Suprapubic skin (tissue), 4 donors: ENCODE data around the gene ANO9. TPM values are rescaled to one million over a fixed set of nuclear protein-coding genes. Genes with fewer than 3 reads are reported as not detected.
A peak's percentile ranks its signal among the peaks of the same experiment; 100 is the strongest.
"Not testable (repeated sequence)": the region's sequence is repeated elsewhere in the genome, so short reads cannot be mapped to it uniquely, and the experiment has no call there.

Source experiments
- DNase-seq, 2 donors: peaks; one replicate each; pipeline ENCODE4 v3.0.0-alpha.2; 2019; ENCODE audit warnings: low spot score in 2 of 2
- H3K27ac ChIP-seq: fragments of 200-600 bp; sonication (generic); one replicate; pipeline ENCODE4 v1.5.1; 2019
- H3K27me3 ChIP-seq: fragments of 200-600 bp; sonication (generic); one replicate; pipeline ENCODE4 v1.5.1; 2019
- H3K36me3 ChIP-seq: fragments of 200-600 bp; sonication (generic); one replicate; pipeline ENCODE4 v1.5.1; 2019
- H3K4me1 ChIP-seq: fragments of 200-600 bp; sonication (generic); one replicate; pipeline ENCODE4 v1.5.1; 2019
- H3K4me3 ChIP-seq: fragments of 200-600 bp; sonication (generic); one replicate; pipeline ENCODE4 v1.5.1; 2019; ENCODE audit warnings: mild to moderate bottlenecking
- H3K9me3 ChIP-seq: fragments of 200-600 bp; sonication (generic); one replicate; pipeline ENCODE4 v1.5.1; 2019
- EP300 ChIP-seq: sonication (generic); formaldehyde crosslinking; IDR thresholded peaks from one replicate; pipeline ENCODE4 v1.6.1; 2017; ENCODE audit warnings: antibody characterized with exemption
- POLR2A ChIP-seq, 2 donors: fragments of 450-650 bp; IDR thresholded peaks; one replicate each; pipeline ENCODE4 v1.6.1; 2017; ENCODE audit warnings: antibody characterized with exemption in 2 of 2, mild to moderate bottlenecking in 2 of 2, moderate library complexity in 2 of 2
- POLR2AphosphoS5 ChIP-seq, 3 donors: sonication (generic); formaldehyde crosslinking; IDR thresholded peaks; one replicate each; pipeline ENCODE4 v1.6.1; 2017; ENCODE audit warnings: antibody characterized with exemption in 3 of 3
- WGBS: methylation state at CpG from one replicate; pipeline ENCODE4 v1.1.5; 2018; 5-methylcytosine and 5-hydroxymethylcytosine counted together
- total RNA-seq, 4 donors: library from RNA; depleted of rRNA; stranded (reverse); fragments of >200 nt; gene quantifications; one replicate each; pipeline ENCODE4 v1.1.0, GENCODE V29; 2016
- TF ChIP-seq, protein P1 (sequence below), 2 donors: fragments of 200-600 bp in 1 of 2; fragments of 450-650 bp in 1 of 2; sonication (generic) in 1 of 2; IDR thresholded peaks; one replicate each; pipeline ENCODE4 v1.5.1; 2016 to 2019; ENCODE audit warnings: antibody characterized with exemption in 2 of 2, mild to moderate bottlenecking in 1 of 2, moderate library complexity in 1 of 2

The ANO9 gene
- total RNA-seq, 4 donors from 2014 or later = 76.8 to 166 (median 103) TPM

DNA sequence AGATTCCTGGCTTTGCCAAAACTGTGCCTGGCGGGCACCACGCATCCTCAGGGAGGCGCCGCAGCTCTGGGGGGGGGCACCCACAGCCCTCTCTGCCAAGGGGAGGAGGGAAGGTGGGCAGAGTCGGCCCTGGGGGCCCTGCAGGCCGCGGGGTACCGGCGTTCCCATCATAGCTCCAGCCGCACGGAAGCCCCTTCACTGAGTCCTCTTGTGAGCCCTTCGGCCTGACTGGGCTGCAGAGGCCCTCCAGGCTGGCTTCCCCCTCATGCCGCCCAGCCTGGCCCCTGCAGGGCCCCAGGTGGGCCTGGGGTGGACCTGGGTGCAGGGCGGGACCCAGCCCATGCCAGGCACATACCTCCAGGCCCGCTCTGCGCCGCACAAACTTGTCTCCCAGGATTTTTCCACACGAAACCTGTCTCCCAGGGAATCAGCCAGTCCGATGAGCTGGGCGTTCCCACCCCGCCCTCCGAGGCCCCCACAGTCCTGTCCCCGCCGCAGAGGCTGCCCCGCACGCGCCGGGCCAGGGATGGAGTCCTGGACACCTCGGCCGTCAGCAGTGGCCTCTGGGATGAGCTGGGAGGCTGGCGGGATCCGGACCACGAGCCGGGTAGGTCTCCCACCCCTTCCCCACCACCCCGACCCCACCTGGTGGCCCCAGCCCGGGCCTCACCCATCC is 49.6 kb downstream of the ANO9 start:
- TF ChIP-seq POLR2A (IDR thresholded peaks at IDR 0.05) = no peak
- TF ChIP-seq POLR2AphosphoS5 (IDR thresholded peaks at IDR 0.05) = no peak
- TF ChIP-seq, protein P1, sequence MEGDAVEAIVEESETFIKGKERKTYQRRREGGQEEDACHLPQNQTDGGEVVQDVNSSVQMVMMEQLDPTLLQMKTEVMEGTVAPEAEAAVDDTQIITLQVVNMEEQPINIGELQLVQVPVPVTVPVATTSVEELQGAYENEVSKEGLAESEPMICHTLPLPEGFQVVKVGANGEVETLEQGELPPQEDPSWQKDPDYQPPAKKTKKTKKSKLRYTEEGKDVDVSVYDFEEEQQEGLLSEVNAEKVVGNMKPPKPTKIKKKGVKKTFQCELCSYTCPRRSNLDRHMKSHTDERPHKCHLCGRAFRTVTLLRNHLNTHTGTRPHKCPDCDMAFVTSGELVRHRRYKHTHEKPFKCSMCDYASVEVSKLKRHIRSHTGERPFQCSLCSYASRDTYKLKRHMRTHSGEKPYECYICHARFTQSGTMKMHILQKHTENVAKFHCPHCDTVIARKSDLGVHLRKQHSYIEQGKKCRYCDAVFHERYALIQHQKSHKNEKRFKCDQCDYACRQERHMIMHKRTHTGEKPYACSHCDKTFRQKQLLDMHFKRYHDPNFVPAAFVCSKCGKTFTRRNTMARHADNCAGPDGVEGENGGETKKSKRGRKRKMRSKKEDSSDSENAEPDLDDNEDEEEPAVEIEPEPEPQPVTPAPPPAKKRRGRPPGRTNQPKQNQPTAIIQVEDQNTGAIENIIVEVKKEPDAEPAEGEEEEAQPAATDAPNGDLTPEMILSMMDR (IDR thresholded peaks at IDR 0.05) = no peak
- no peak for TF ChIP-seq EP300
- Histone ChIP-seq H3K9me3 (no peaks in the 10 kb centered on the region), H3K27ac (peak overlapping the region; percentile 92), H3K27me3 (peaks cover 13% of the 10 kb centered on the region), H3K4me1 (peaks cover 39% of the 10 kb centered on the region), H3K4me3 (peak overlapping the region; percentile 58), H3K36me3 (peaks cover 6% of the 10 kb centered on the region)
- 29% methylated on average over 13 of the region's 36 CpGs for WGBS
- no peak for DNase-seq

DNA sequence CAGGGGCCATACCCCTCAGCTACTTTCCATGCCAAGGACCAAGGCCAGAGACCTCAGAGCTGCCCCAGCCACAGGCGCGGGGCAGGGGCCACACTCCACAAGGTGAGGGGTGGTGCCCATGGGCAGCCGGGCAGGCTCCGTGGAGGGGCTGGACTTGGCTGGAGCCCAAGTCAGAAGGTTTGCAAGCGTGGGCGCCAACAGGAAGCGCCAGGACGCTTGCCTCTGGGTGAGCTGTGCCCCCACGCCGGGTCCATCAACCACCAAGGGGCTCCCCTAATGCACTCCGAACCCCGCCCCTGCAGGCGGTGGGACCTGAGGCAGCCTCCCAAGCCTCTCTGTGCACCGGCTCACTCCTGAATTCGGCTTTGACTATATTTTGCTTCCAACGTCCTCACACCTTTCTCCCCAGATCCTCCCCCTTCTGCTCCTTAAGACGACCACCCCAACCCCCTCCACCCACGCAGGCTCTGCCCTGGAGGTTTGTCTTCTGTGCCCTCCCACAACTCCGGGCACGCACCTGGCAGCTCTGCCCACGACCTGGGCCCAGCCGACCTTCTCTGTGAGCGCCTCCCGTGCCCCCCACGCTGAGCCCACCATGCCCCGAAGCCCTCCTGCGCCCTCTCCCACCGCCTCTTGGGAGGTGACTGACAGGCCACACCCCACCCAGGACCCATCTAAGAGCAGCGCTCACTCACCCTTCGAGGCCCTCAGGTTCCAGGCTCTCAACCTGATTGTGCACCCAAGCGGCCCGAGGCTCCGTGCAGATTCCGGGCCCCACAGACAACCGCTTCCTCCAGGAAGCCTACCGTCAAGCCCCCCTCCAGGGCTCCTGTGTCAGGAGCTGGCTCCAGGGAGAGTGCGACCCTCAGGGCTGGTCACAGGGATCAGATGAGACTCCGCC is 50.4 kb downstream of the ANO9 start:
- H3K27me3 ChIP-seq = peaks cover 13% of the 10 kb centered on the region
- no peak for DNase-seq
- peak overlapping the region; percentile 92 for H3K27ac ChIP-seq
- peak overlapping the region; percentile 58 for H3K4me3 ChIP-seq
- H3K9me3 ChIP-seq = no peaks in the 10 kb centered on the region
- WGBS = 51% methylated on average over 27 of the region's 38 CpGs
- peaks cover 30% of the 10 kb centered on the region for H3K4me1 ChIP-seq
- H3K36me3 ChIP-seq = no peaks in the 10 kb centered on the region
- TF ChIP-seq POLR2AphosphoS5 (IDR thresholded peaks at IDR 0.05) (no peak), POLR2A (IDR thresholded peaks at IDR 0.05) (no peak), EP300 (no peak)
- TF ChIP-seq, protein P1 (IDR thresholded peaks at IDR 0.05) = no peak

DNA sequence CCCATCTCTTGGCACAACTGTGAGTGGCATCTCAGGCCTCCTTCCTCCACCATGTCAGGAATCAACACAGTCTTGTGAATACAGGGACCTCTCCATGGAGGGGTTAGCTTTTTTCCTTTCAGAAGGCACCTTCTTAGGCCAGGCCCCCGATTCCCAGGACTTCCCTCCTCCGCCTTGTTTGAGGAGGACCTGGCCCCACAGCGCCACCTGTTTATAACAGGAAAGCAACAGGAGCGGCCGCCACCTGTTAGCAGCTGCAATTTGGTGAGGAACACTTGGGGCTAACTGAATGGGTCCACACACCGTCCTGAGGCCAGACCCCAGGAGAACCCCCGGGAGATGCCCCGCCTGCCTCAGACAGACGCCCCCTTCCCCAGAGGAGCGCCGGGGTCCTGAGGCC is 51.6 kb downstream of the ANO9 start:
- no peak for TF ChIP-seq POLR2A (IDR thresholded peaks at IDR 0.05)
- Histone ChIP-seq H3K4me3 (no peak overlapping the region), H3K27me3 (peaks cover 13% of the 10 kb centered on the region), H3K9me3 (no peaks in the 10 kb centered on the region), H3K36me3 (no peaks in the 10 kb centered on the region), H3K27ac (no peak overlapping the region), H3K4me1 (peaks cover 18% of the 10 kb centered on the region)
- DNase-seq = no peak
- WGBS = 41% methylated on average over 7 of the region's 11 CpGs

DNA sequence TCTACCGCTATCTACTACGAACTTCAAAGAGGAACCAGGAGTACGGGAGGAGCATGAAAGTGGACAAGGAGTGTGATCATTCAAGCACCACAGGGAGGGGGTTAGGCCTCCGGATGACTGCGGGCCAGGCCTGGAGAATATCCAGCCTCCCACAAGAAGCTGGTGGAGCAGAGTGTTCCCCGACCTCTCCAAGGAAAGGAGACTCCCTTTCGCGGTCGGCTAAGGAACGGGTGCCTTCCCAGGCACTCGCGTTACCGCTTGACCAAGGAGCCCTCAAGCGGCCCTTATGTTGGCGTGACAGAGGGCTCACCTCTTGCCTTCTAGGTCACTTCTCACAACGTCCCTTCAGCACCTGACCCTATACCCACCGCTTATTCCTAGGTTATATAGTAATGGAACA is 52.4 kb downstream of the ANO9 start:
- DNase-seq, H3K27ac ChIP-seq, H3K9me3 ChIP-seq, H3K4me3 ChIP-seq, H3K36me3 ChIP-seq: not testable (repeated sequence)
- WGBS = 81% methylated on average over 6 of the region's 17 CpGs
- peaks cover 17% of the 10 kb centered on the region for H3K4me1 ChIP-seq
- peaks cover 13% of the 10 kb centered on the region for H3K27me3 ChIP-seq

DNA sequence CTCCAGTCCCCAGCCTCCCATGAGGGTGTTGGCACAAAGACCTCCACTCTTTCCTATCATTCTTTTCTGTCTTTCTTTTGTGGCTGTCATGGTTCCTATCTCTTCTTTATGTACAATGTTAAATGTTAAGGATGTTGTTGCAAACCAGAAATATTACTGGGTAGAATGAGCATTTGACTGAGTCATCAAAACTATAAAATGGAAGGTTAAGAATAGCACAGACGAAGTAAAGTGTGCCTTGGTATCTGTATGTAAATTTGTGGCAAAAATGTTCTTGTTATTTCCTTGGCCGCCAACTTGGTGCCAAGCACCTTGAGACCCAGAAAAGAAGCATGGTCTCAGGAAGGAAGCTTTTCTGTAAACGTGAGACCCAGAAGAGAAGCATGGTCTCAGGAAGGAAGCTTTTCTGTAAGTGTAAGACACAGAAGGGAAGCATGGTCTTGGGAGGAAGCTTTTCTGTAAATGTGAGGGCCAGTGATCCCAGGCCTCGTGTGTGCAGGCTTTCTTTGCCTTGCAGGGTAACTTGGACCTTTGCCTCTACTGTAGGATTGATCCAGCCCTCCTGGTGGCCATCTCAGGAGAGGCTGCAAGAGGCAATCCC is 54.5 kb downstream of the ANO9 start:
- no peaks in the 10 kb centered on the region for H3K9me3 ChIP-seq
- peaks cover 16% of the 10 kb centered on the region for H3K4me1 ChIP-seq
- H3K4me3 ChIP-seq = no peak overlapping the region
- peaks cover 13% of the 10 kb centered on the region for H3K27me3 ChIP-seq
- TF ChIP-seq, protein P1 (IDR thresholded peaks at IDR 0.05) = no peak
- no peak for TF ChIP-seq POLR2A (IDR thresholded peaks at IDR 0.05)
- TF ChIP-seq EP300 = no peak
- TF ChIP-seq POLR2AphosphoS5 (IDR thresholded peaks at IDR 0.05) = no peak
- no peaks in the 10 kb centered on the region for H3K36me3 ChIP-seq
- no peak overlapping the region for H3K27ac ChIP-seq
- 63% methylated on average over 4 of the region's 4 CpGs for WGBS
- DNase-seq = no peak

DNA sequence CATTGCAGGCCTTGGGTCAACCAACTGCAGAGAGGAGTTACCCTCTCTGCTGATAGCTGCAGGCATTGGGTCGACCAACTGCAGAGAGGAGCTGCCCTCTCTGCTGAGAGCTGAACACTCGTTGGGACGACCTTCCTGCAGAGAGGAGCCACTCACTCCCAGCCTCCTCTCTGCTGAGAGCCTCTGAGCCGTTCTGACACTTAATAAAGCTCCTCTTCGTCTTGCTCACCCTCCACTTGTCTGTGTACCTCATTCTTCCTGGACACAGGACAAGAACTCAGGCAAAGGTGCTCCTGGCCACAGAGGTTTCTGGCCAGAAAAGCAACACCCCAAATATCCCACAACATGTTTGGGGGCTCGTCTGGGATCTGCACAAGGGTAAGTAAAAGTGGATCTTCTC is 55.3 kb downstream of the ANO9 start:
- no peak for DNase-seq
- TF ChIP-seq POLR2AphosphoS5 (IDR thresholded peaks at IDR 0.05) (no peak), POLR2A (IDR thresholded peaks at IDR 0.05) (no peak), EP300 (no peak)
- TF ChIP-seq, protein P1 (IDR thresholded peaks at IDR 0.05) = no peak
- 95% methylated on average over 6 of the region's 6 CpGs for WGBS

More for the DNA sequence above, 55.3 kb downstream of the ANO9 start:
- no peak overlapping the region for H3K27ac ChIP-seq
- peaks cover 7% of the 10 kb centered on the region for H3K4me1 ChIP-seq
- no peaks in the 10 kb centered on the region for H3K36me3 ChIP-seq
- peaks cover 5% of the 10 kb centered on the region for H3K27me3 ChIP-seq
- H3K9me3 ChIP-seq = no peaks in the 10 kb centered on the region
- no peak overlapping the region for H3K4me3 ChIP-seq
